Measurements from ENCODE around the gene AQP3.
"Not testable (repeated sequence)": the region's sequence is repeated elsewhere in the genome, so short reads cannot be mapped to it uniquely, and the experiment has no call there.

AQP3 gene

GRCh38 chr9:33401809-33402208 is 45.6 kb downstream of the AQP3 start:
- not testable (repeated sequence) for H3K27me3 ChIP-seq (ENCODE audit: control insufficient read depth in 3 of 3, insufficient read depth in 3 of 3, low read depth in 1 of 3, low read length in 3 of 3); H3K23ac ChIP-seq (ENCODE audit: low read depth, low read length, poor library complexity); H2BK12ac ChIP-seq (ENCODE audit: low read length); H3K79me1 ChIP-seq (ENCODE audit: low read depth, low read length); H2BK120ac ChIP-seq (ENCODE audit: low read depth, low read length); H2BK15ac ChIP-seq (ENCODE audit: low read length); H3K14ac ChIP-seq (ENCODE audit: low read length); H3K4me1 ChIP-seq (ENCODE audit: control insufficient read depth in 2 of 2, insufficient read depth in 1 of 2, low read depth in 1 of 2, low read length in 2 of 2); H3K9me3 ChIP-seq (replicated peaks in 1 of 2; ENCODE audit: control insufficient read depth in 2 of 2, insufficient read depth in 1 of 2, low read depth in 1 of 2, low read length in 2 of 2); H2BK5ac ChIP-seq (ENCODE audit: low read length); H2AK5ac ChIP-seq (ENCODE audit: low read depth, low read length); H3K4me3 ChIP-seq (ENCODE audit: low read length in 2 of 2); H3K27ac ChIP-seq (replicated peaks; ENCODE audit: low read length); H4K91ac ChIP-seq (ENCODE audit: low read depth, low read length, poor library complexity); H3K4me2 ChIP-seq (ENCODE audit: insufficient read depth, low read length, poor library complexity, severe bottlenecking); H3K36me3 ChIP-seq (replicated peaks in 1 of 2; ENCODE audit: control insufficient read depth in 2 of 2, insufficient read depth in 2 of 2, low read length in 2 of 2); H3K9ac ChIP-seq (ENCODE audit: low read depth, low read length, poor library complexity); H4K8ac ChIP-seq (ENCODE audit: low read depth, low read length); DNase-seq (ENCODE audit: low spot score); H3K4ac ChIP-seq (ENCODE audit: low read length); H3K18ac ChIP-seq (ENCODE audit: low read length)
- H2AFZ ChIP-seq (ENCODE audit: low read length), result peak overlapping the region; percentile 56
- WGBS, 2 donors (ENCODE audit: extremely low coverage in 2 of 2, insufficient read length in 2 of 2, insufficient replicate concordance in 1 of 2), result no CpG with 5 or more reads among the region's 10 CpGs

GRCh38 chr9:33399047-33399446 is 48.3 kb downstream of the AQP3 start:
- not testable (repeated sequence) for H2BK120ac ChIP-seq (ENCODE audit: low read depth, low read length); H2BK15ac ChIP-seq (ENCODE audit: low read length); H4K8ac ChIP-seq (ENCODE audit: low read depth, low read length); H3K4ac ChIP-seq (ENCODE audit: low read length); H3K9ac ChIP-seq (ENCODE audit: low read depth, low read length, poor library complexity); H2AK5ac ChIP-seq (ENCODE audit: low read depth, low read length); H3K23ac ChIP-seq (ENCODE audit: low read depth, low read length, poor library complexity); H3K18ac ChIP-seq (ENCODE audit: low read length); H3K4me1 ChIP-seq (ENCODE audit: control insufficient read depth in 2 of 2, insufficient read depth in 1 of 2, low read depth in 1 of 2, low read length in 2 of 2); H3K14ac ChIP-seq (ENCODE audit: low read length); H3K27ac ChIP-seq (replicated peaks; ENCODE audit: low read length); DNase-seq (ENCODE audit: low spot score); H3K36me3 ChIP-seq (replicated peaks in 1 of 2; ENCODE audit: control insufficient read depth in 2 of 2, insufficient read depth in 2 of 2, low read length in 2 of 2); H4K91ac ChIP-seq (ENCODE audit: low read depth, low read length, poor library complexity); H2BK5ac ChIP-seq (ENCODE audit: low read length); H2AFZ ChIP-seq (ENCODE audit: low read length); H3K9me3 ChIP-seq (replicated peaks in 1 of 2; ENCODE audit: control insufficient read depth in 2 of 2, insufficient read depth in 1 of 2, low read depth in 1 of 2, low read length in 2 of 2); H2BK12ac ChIP-seq (ENCODE audit: low read length); H3K27me3 ChIP-seq (ENCODE audit: control insufficient read depth in 3 of 3, insufficient read depth in 3 of 3, low read depth in 1 of 3, low read length in 3 of 3); H3K4me3 ChIP-seq (ENCODE audit: low read length in 2 of 2); H3K4me2 ChIP-seq (ENCODE audit: insufficient read depth, low read length, poor library complexity, severe bottlenecking); H3K79me1 ChIP-seq (ENCODE audit: low read depth, low read length)
- WGBS, 2 donors (ENCODE audit: extremely low coverage in 2 of 2, insufficient read length in 2 of 2, insufficient replicate concordance in 1 of 2), result no CpG with 5 or more reads among the region's 4 CpGs

GRCh38 chr9:33397801-33398200 is 49.6 kb downstream of the AQP3 start:
- not testable (repeated sequence) for H3K36me3 ChIP-seq (replicated peaks in 1 of 2; ENCODE audit: control insufficient read depth in 2 of 2, insufficient read depth in 2 of 2, low read length in 2 of 2); H3K4me2 ChIP-seq (ENCODE audit: insufficient read depth, low read length, poor library complexity, severe bottlenecking); H3K27ac ChIP-seq (replicated peaks; ENCODE audit: low read length); H4K8ac ChIP-seq (ENCODE audit: low read depth, low read length); H2BK5ac ChIP-seq (ENCODE audit: low read length); H3K4me3 ChIP-seq (ENCODE audit: low read length in 2 of 2); H3K18ac ChIP-seq (ENCODE audit: low read length); H3K14ac ChIP-seq (ENCODE audit: low read length); H4K91ac ChIP-seq (ENCODE audit: low read depth, low read length, poor library complexity); H2BK15ac ChIP-seq (ENCODE audit: low read length); H3K27me3 ChIP-seq (ENCODE audit: control insufficient read depth in 3 of 3, insufficient read depth in 3 of 3, low read depth in 1 of 3, low read length in 3 of 3); H3K23ac ChIP-seq (ENCODE audit: low read depth, low read length, poor library complexity); DNase-seq (ENCODE audit: low spot score); H2AFZ ChIP-seq (ENCODE audit: low read length); H2BK120ac ChIP-seq (ENCODE audit: low read depth, low read length); H2AK5ac ChIP-seq (ENCODE audit: low read depth, low read length); H3K79me1 ChIP-seq (ENCODE audit: low read depth, low read length); H2BK12ac ChIP-seq (ENCODE audit: low read length); H3K4ac ChIP-seq (ENCODE audit: low read length); H3K9me3 ChIP-seq (replicated peaks in 1 of 2; ENCODE audit: control insufficient read depth in 2 of 2, insufficient read depth in 1 of 2, low read depth in 1 of 2, low read length in 2 of 2); H3K9ac ChIP-seq (ENCODE audit: low read depth, low read length, poor library complexity); H3K4me1 ChIP-seq (ENCODE audit: control insufficient read depth in 2 of 2, insufficient read depth in 1 of 2, low read depth in 1 of 2, low read length in 2 of 2)
- no CpG with 5 or more reads among the region's 4 CpGs for WGBS, 2 donors (ENCODE audit: extremely low coverage in 2 of 2, insufficient read length in 2 of 2, insufficient replicate concordance in 1 of 2)

- H2BK120ac ChIP-seq (ENCODE audit: low read depth, low read length); H2BK5ac ChIP-seq (ENCODE audit: low read length); H3K4me3 ChIP-seq (ENCODE audit: low read length in 2 of 2); H3K4ac ChIP-seq (ENCODE audit: low read length); H3K36me3 ChIP-seq (replicated peaks in 1 of 2; ENCODE audit: control insufficient read depth in 2 of 2, insufficient read depth in 2 of 2, low read length in 2 of 2); H3K27ac ChIP-seq (replicated peaks; ENCODE audit: low read length); H4K91ac ChIP-seq (ENCODE audit: low read depth, low read length, poor library complexity); H3K9me3 ChIP-seq (replicated peaks in 1 of 2; ENCODE audit: control insufficient read depth in 2 of 2, insufficient read depth in 1 of 2, low read depth in 1 of 2, low read length in 2 of 2); H2BK15ac ChIP-seq (ENCODE audit: low read length); H3K79me1 ChIP-seq (ENCODE audit: low read depth, low read length); H3K9ac ChIP-seq (ENCODE audit: low read depth, low read length, poor library complexity); H3K27me3 ChIP-seq (ENCODE audit: control insufficient read depth in 3 of 3, insufficient read depth in 3 of 3, low read depth in 1 of 3, low read length in 3 of 3); H3K4me1 ChIP-seq (ENCODE audit: control insufficient read depth in 2 of 2, insufficient read depth in 1 of 2, low read depth in 1 of 2, low read length in 2 of 2); H4K8ac ChIP-seq (ENCODE audit: low read depth, low read length); H2AK5ac ChIP-seq (ENCODE audit: low read depth, low read length); H3K23ac ChIP-seq (ENCODE audit: low read depth, low read length, poor library complexity); H3K4me2 ChIP-seq (ENCODE audit: insufficient read depth, low read length, poor library complexity, severe bottlenecking); DNase-seq (ENCODE audit: low spot score); H2AFZ ChIP-seq (ENCODE audit: low read length); H3K14ac ChIP-seq (ENCODE audit: low read length); H3K18ac ChIP-seq (ENCODE audit: low read length): not testable (repeated sequence)
- H2BK12ac ChIP-seq (ENCODE audit: low read length), result peak overlapping the region; percentile 22
- no CpG with 5 or more reads among the region's 15 CpGs for WGBS, 2 donors (ENCODE audit: extremely low coverage in 2 of 2, insufficient read length in 2 of 2, insufficient replicate concordance in 1 of 2)
These were observed 52.1 kb downstream of the AQP3 start for GRCh38 chr9:33395159-33395879.

Measured in neuronal stem cell (in vitro differentiated cells).